Activated CD4-positive, CD25-positive, alpha-beta regulatory T cell (primary cell): ENCODE results near the gene CDH13.

Experiments used
- DNase-seq, 4 experiments: peaks; one replicate each; lab custom pipeline; 2025; lab: John Stamatoyannopoulos, UW

Gene CDH13

GRCh38 chr16:83117810-83118209 lies 491.0 kb downstream of the CDH13 start:
- no peak for DNase-seq

GRCh38 chr16:83118365-83118764 lies 491.6 kb downstream of the CDH13 start:
- DNase-seq = no peak

GRCh38 chr16:83125999-83126568 lies 499.3 kb downstream of the CDH13 start:
- no peak for DNase-seq

GRCh38 chr16:83128041-83128440 lies 501.3 kb downstream of the CDH13 start:
- no peak for DNase-seq

- no peak for DNase-seq
Measured at GRCh38 chr16:83130039-83130438, 503.3 kb downstream of the CDH13 start.

- no peak for DNase-seq
Measured at GRCh38 chr16:83134638-83135037, 507.9 kb downstream of the CDH13 start.

- no peak for DNase-seq
Measured at GRCh38 chr16:83136419-83136818, 509.6 kb downstream of the CDH13 start.

- DNase-seq = no peak
Measured at GRCh38 chr16:83136924-83137323, 510.2 kb downstream of the CDH13 start.

GRCh38 chr16:83137326-83137781 lies 510.6 kb downstream of the CDH13 start:
- DNase-seq = no peak

GRCh38 chr16:83137894-83138293 lies 511.1 kb downstream of the CDH13 start:
- no peak for DNase-seq

- no peak for DNase-seq
Measured at GRCh38 chr16:83138512-83138911, 511.7 kb downstream of the CDH13 start.

- DNase-seq = no peak
Measured at GRCh38 chr16:83138976-83139690, 512.4 kb downstream of the CDH13 start.

- DNase-seq = no peak
Measured at GRCh38 chr16:83143788-83144187, 517.0 kb downstream of the CDH13 start.

- DNase-seq = no peak
Measured at GRCh38 chr16:83145297-83145696, 518.5 kb downstream of the CDH13 start.

- no peak for DNase-seq
Measured at GRCh38 chr16:83147244-83147643, 520.5 kb downstream of the CDH13 start.

GRCh38 chr16:83158320-83158957 lies 531.7 kb downstream of the CDH13 start:
- no peak for DNase-seq

- no peak for DNase-seq
Measured at GRCh38 chr16:83159049-83159448, 532.3 kb downstream of the CDH13 start.

- no peak for DNase-seq
Measured at GRCh38 chr16:83160287-83161020, 533.7 kb downstream of the CDH13 start.

- no peak for DNase-seq
Measured at GRCh38 chr16:83162791-83163190, 536.0 kb downstream of the CDH13 start.

GRCh38 chr16:83164816-83165215 lies 538.0 kb downstream of the CDH13 start:
- no peak for DNase-seq

- no peak for DNase-seq
Measured at GRCh38 chr16:83171396-83171795, 544.6 kb downstream of the CDH13 start.

- DNase-seq = no peak
Measured at GRCh38 chr16:83174671-83175070, 547.9 kb downstream of the CDH13 start.

GRCh38 chr16:83176802-83177201 lies 550.0 kb downstream of the CDH13 start:
- DNase-seq = no peak
